Measurements from ENCODE around the gene TROAP. TPM values are rescaled to one million over a fixed set of nuclear protein-coding genes. Genes with fewer than 3 reads are reported as not detected.

Gene TROAP
- total RNA-seq, 1 experiment from 2014 or later: 75.3 TPM

Other genes starting within 250 kb of the TROAP start
- 0.13 and 0.20 TPM in 2 replicates for gene DHH, start 228.5 kb upstream of the TROAP start, total RNA-seq (2021)
- 50.4 and 55.1 TPM in 2 replicates for gene LMBR1L, start 212.4 kb upstream of the TROAP start, total RNA-seq (2021)
- 2,063 and 2,102 TPM in 2 replicates for gene TUBA1B, start 191.9 kb upstream of the TROAP start, total RNA-seq (2021)
- 148 and 149 TPM in 2 replicates for gene TUBA1A, start 134.2 kb upstream of the TROAP start, total RNA-seq (2021)
- 660 and 684 TPM in 2 replicates for gene TUBA1C, start 58.2 kb upstream of the TROAP start, total RNA-seq (2021)
- gene PRPH, start 28.1 kb upstream of the TROAP start, total RNA-seq (2021): 1.1 and 2.2 TPM in 2 replicates
- 1.2 and 1.9 TPM in 2 replicates for gene C1QL4, start 13.9 kb downstream of the TROAP start, total RNA-seq (2021)
- gene DNAJC22, start 23.6 kb downstream of the TROAP start, total RNA-seq (2021): 2.6 and 3.2 TPM in 2 replicates
- 16.0 and 17.1 TPM in 2 replicates for gene SPATS2, start 44.2 kb downstream of the TROAP start, total RNA-seq (2021)
- 0.26 and 0.39 TPM in 2 replicates for gene KCNH3, start 215.8 kb downstream of the TROAP start, total RNA-seq (2021)
- gene MCRS1, start 244.9 kb downstream of the TROAP start, total RNA-seq (2021): 98.7 and 103 TPM in 2 replicates

All from H9 (cell line).